Body of pancreas (tissue), 4 donors: ENCODE data around the gene SLC38A8. TPM values are rescaled to one million over a fixed set of nuclear protein-coding genes. Genes with fewer than 3 reads are reported as not detected.

Experiments used
- ATAC-seq: fragments of 150-250 bp; one replicate; pipeline ENCODE4 v1.9.1; 2016
- DNase-seq, 4 donors: peaks; one replicate each; pipeline ENCODE4 v3.0.0-alpha.2; 2019
- H3K27ac ChIP-seq, 4 donors: fragments of 200-600 bp; sonication (generic); 1 replicate in 3 of 4; 2 replicates in 1 of 4; pipeline versions ENCODE4 v1.5.1 to v1.6.1; 2016 to 2019; ENCODE audit warnings: mild to moderate bottlenecking in 1 of 4, mixed read lengths in 1 of 4, moderate library complexity in 1 of 4
- H3K27me3 ChIP-seq, 2 donors: fragments of 200-600 bp; sonication (generic); one replicate each; pipeline ENCODE4 v1.6.0; 2016; ENCODE audit warnings: mild to moderate bottlenecking in 1 of 2
- H3K36me3 ChIP-seq, 2 donors: fragments of 200-600 bp; sonication (generic); replicated peaks in 1 of 2; 2 replicates each; pipeline ENCODE4 v1.5.1; 2016; ENCODE audit warnings: low read depth in 2 of 2; ENCODE audit not compliant: insufficient read depth in 1 of 2
- H3K4me1 ChIP-seq: fragments of 200-600 bp; sonication (generic); one replicate; pipeline ENCODE4 v1.6.0; 2016
- H3K4me3 ChIP-seq, 2 donors: fragments of 200-600 bp; sonication (generic); 1 replicate in 1 of 2; 2 replicates in 1 of 2; pipeline ENCODE4 v1.5.1; 2016 to 2019
- H3K9me3 ChIP-seq, 3 donors: fragments of 200-600 bp; sonication (generic); 1 replicate in 2 of 3; 2 replicates in 1 of 3; pipeline ENCODE4 v1.5.1; 2016
- POLR2A ChIP-seq, 3 donors: fragments of 450-650 bp; IDR thresholded peaks; one replicate each; pipeline ENCODE4 v1.6.1; 2016; ENCODE audit warnings: antibody characterized with exemption in 3 of 3, mild to moderate bottlenecking in 2 of 3
- WGBS, 2 donors: methylation state at CpG; one replicate each; pipeline ENCODE4 v1.1.5; 2017; 5-methylcytosine and 5-hydroxymethylcytosine counted together
- intact Hi-C: fragments of 100-400 bp; cut with DNase I; formaldehyde crosslinking; loops from one replicate; pipeline ENCODE4 v1.15.1; 2023
- total RNA-seq, 2 donors: library from RNA; depleted of rRNA; stranded (reverse); fragments of >200 nt; gene quantifications; one replicate each; pipeline ENCODE4 v1.1.0, GENCODE V29; 2016
- TF ChIP-seq, protein P1 (sequence below), 7 experiments: fragments of 450-650 bp in 4 of 7; fragments of 200-600 bp in 3 of 7; sonication (generic) in 3 of 7; IDR thresholded peaks; one replicate each; pipeline ENCODE4 v1.5.1; 2016 to 2019; ENCODE audit warnings: antibody characterized with exemption in 7 of 7

Gene SLC38A8
- total RNA-seq, 2 donors from 2014 or later = not detected

DNA sequence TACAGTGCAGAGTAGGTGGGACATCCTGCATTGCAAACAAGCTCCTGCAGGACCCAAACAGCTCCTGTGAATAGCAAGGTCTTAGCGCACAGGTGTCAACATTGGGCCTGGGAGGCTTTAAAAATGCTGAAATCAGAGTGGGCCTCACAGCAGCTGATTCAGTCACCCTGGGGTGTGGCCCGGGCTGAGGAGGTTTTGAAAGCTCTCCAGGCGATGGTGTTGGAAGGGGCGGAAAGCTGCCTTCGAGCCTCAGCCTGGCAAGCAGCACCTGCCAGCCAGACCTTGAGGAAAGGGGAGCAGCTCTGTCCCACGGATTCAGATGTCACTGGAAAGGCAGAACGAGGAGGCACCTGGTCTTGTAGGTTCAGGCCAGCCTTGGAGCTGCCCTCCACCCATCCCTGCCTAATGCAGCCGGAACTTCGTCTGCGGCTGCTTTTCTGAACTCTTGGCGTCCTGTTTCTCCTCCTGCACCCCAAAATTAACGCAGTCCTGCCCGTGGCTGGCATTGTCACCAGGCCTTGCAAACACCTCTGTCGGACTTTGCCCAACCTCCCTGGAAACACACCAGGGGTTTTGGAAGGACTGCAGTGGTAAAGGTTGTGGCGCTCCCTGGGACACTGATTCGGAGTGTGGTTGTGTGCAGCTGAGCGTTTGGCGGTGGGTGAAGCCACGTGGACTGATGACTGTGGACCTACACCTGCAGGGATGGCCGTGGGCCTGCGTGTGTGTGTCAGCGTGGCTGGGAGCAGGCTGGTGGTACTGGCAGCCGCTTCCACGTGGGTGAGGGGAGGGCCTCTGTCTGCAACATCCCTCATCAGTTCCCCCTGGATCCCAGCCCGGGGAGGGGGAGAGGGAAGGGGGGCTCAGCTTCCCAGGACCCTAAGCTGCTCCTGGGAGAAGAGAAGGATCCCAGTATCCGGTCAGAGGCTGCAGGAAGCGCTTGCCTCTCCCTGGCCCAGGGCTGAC lies 71.1 kb downstream of the SLC38A8 start:
- H3K4me3 ChIP-seq = no peak overlapping the region
- TF ChIP-seq POLR2A (IDR thresholded peaks at IDR 0.05) = no peak
- TF ChIP-seq, protein P1, sequence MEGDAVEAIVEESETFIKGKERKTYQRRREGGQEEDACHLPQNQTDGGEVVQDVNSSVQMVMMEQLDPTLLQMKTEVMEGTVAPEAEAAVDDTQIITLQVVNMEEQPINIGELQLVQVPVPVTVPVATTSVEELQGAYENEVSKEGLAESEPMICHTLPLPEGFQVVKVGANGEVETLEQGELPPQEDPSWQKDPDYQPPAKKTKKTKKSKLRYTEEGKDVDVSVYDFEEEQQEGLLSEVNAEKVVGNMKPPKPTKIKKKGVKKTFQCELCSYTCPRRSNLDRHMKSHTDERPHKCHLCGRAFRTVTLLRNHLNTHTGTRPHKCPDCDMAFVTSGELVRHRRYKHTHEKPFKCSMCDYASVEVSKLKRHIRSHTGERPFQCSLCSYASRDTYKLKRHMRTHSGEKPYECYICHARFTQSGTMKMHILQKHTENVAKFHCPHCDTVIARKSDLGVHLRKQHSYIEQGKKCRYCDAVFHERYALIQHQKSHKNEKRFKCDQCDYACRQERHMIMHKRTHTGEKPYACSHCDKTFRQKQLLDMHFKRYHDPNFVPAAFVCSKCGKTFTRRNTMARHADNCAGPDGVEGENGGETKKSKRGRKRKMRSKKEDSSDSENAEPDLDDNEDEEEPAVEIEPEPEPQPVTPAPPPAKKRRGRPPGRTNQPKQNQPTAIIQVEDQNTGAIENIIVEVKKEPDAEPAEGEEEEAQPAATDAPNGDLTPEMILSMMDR (IDR thresholded peaks at IDR 0.05) = no peak
- no peak for ATAC-seq
- no peak for DNase-seq
- no peak overlapping the region for H3K27ac ChIP-seq
- peaks cover 0 to 5% of the 10 kb centered on the region in 2 donors for H3K27me3 ChIP-seq
- no peaks in the 10 kb centered on the region for H3K36me3 ChIP-seq
- 79 to 80% methylated on average over 21 to 26 of the region's 27 CpGs for WGBS, 2 donors
- intact Hi-C loops = no loop called here
- H3K9me3 ChIP-seq = no peaks in the 10 kb centered on the region
- peaks cover 4% of the 10 kb centered on the region for H3K4me1 ChIP-seq

DNA sequence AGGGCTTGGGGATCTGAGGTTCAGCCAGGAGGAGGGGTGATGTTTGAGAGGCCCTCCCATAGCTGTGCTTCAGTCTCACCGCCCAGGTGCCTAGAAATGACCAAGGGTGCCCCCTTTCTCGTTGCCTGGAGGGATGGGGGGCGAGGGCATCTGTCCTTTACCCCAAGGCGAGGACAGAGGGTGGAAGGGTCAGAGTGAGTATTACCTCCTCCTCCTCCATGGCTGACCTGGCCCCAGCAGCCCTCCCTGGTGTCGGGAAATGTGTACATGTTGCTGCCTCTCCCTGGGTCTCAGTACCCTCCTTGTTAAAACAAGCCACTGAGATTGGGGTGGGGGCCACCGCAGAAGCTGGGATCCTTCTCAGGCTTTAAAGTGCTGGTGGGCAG lies 72.2 kb downstream of the SLC38A8 start:
- Histone ChIP-seq H3K27me3 (peaks cover 0 to 5% of the 10 kb centered on the region in 2 donors), H3K27ac (no peak overlapping the region), H3K4me1 (peaks cover 4% of the 10 kb centered on the region), H3K36me3 (no peaks in the 10 kb centered on the region), H3K9me3 (no peaks in the 10 kb centered on the region), H3K4me3 (no peak overlapping the region)
- no peak for DNase-seq
- no peak for ATAC-seq
- 85 to 94% methylated on average over 2 to 6 of the region's 6 CpGs for WGBS, 2 donors
- no peak for TF ChIP-seq POLR2A (IDR thresholded peaks at IDR 0.05)
- TF ChIP-seq, protein P1 (IDR thresholded peaks at IDR 0.05) = no peak
- intact Hi-C loops = no loop called here

GRCh38 chr16:83969771-83970429 lies 72.7 kb downstream of the SLC38A8 start:
- Histone ChIP-seq H3K4me1 (peaks cover 4% of the 10 kb centered on the region), H3K36me3 (no peaks in the 10 kb centered on the region), H3K9me3 (no peaks in the 10 kb centered on the region), H3K27me3 (peaks cover 0 to 5% of the 10 kb centered on the region in 2 donors), H3K4me3 (no peak overlapping the region), H3K27ac (no peak overlapping the region)
- ATAC-seq (no peak), DNase-seq (no peak)
- intact Hi-C loops = loop anchor here (5.0 to 10.0 kb wide), 3 partner anchors 75 to 225 kb away; partner anchors contain the start of genes ADAD2 and SLC38A8
- WGBS, 2 donors = 68 to 71% methylated on average over 7 to 18 of the region's 18 CpGs
- no peak for TF ChIP-seq POLR2A (IDR thresholded peaks at IDR 0.05)
- TF ChIP-seq, protein P1 (IDR thresholded peaks at IDR 0.05) = no peak

DNA sequence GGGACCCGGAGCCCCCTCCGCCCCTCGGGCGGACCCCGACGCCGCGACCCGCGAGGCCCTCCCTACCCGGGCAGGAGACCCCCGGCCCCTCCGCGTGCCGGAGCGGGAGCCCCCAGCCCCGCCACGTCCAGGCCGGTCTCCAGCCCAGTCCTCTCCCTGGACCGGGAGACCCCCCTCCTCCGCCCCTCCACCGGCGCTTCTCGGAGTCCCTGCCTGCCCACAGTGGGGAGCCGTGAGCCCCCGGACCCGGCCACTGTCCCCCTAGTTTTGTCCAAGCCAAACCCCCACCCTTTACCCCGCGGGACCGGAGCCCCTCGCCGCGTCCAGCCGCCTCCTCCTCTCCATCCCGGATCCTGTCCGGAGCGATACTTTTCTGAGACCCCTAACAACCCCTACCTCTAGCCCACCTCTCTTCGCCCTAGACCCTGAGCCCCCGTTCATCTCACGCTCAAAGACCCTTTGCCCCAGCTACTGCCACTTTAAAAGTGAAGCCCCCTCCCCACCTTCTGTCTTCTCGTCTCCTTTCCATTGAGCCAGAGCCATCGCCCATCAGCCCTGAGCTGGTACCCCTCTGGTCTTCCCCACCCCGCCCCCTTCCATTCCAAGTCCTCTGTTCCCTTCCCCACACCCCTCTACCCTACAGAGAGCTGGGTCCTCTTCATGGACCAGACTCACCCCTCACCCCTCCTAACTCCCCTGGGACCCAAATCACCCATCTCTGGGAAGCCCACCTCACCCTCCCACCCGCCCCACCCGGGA lies 73.5 kb downstream of the SLC38A8 start:
- Histone ChIP-seq H3K9me3 (no peaks in the 10 kb centered on the region), H3K27ac (no peak overlapping the region), H3K36me3 (no peaks in the 10 kb centered on the region), H3K4me1 (peaks cover 4% of the 10 kb centered on the region), H3K27me3 (peaks cover 0 to 5% of the 10 kb centered on the region in 2 donors), H3K4me3 (no peak overlapping the region)
- intact Hi-C loops = loop anchor here (5.0 to 10.0 kb wide), 3 partner anchors 76 to 226 kb away; partner anchors contain the start of genes ADAD2 and SLC38A8
- TF ChIP-seq POLR2A (IDR thresholded peaks at IDR 0.05) = no peak
- TF ChIP-seq, protein P1 (IDR thresholded peaks at IDR 0.05) = no peak
- ATAC-seq (no peak), DNase-seq (no peak)
- WGBS, 2 donors = 23 to 38% methylated on average over 19 to 31 of the region's 45 CpGs
